ENCODE results near the gene C16orf96.
"Not testable (repeated sequence)": the region's sequence is repeated elsewhere in the genome, so short reads cannot be mapped to it uniquely, and the experiment has no call there.

Gene C16orf96

DNA sequence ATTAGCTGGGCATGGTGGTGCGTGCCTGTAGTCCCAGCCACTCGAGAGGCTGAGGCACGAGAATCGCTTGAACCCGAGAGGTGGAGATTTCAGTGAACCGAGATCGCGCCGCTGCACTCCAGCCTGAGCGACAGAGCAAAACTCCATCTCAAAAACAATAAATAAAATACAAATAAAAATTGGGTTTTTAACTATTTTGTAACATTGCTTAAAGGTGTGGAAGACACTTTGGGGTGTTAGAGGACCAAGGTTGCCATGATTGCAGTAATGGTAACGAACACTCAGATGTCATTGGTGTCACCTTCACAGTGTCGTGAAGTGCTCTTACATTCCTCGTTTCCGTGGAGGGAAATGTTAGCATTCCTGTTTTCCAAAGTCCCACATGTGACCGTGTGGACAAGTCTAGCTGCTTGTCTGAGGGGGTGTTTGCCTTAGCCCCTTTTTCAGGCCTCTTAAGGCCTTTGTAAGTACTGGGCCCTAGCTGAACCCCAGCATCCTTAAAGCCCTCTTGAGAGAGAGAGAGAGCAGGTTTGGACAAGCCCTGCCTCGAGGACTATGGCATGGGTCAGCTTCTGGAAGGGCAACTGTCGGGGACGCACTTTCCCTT is 8.6 kb downstream of the C16orf96 start:
- no peak for ATAC-seq (ENCODE audit: low read depth)
- DNase-seq (ENCODE audit: low spot score), result no peak
- H3K4me1 ChIP-seq (ENCODE audit: insufficient read depth, poor library complexity, severe bottlenecking), result no peaks in the 10 kb centered on the region

DNA sequence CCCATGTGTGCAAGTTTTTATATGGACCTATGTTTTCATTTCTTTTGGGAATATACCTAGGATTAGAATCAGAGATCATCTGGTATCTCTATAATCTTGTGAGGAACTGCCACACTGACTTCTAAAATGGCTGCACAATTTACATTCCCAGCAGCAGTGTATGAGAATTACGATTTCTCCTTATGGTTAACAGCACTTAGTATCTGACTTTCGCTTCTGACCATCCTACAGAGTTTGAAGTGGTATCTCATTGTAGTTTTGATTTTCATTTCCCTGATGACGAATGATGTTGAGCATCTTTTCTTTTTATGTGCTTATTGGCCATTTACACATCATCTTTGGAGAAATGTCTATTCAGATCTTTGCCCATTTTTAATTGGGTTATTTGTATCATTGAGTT is 10.0 kb downstream of the C16orf96 start:
- no peak for TF ChIP-seq CTCF (IDR thresholded peaks at IDR 0.05; ENCODE audit: poor library complexity, severe bottlenecking)
- H3K9me3 ChIP-seq (ENCODE audit: severe bottlenecking), result no peaks in the 10 kb centered on the region
- H3K27ac ChIP-seq (ENCODE audit: poor library complexity, severe bottlenecking), result no peak overlapping the region
- H3K27me3 ChIP-seq (ENCODE audit: insufficient read depth, poor library complexity, severe bottlenecking), result no peaks in the 10 kb centered on the region
- no peaks in the 10 kb centered on the region for H3K36me3 ChIP-seq (ENCODE audit: low read depth)
- DNase-seq (ENCODE audit: low spot score) (no peak), ATAC-seq (ENCODE audit: low read depth) (no peak)
- H3K4me3 ChIP-seq (ENCODE audit: severe bottlenecking), result no peak overlapping the region
- H3K4me1 ChIP-seq (ENCODE audit: insufficient read depth, poor library complexity, severe bottlenecking), result no peaks in the 10 kb centered on the region

More for the DNA sequence above, 8.6 kb downstream of the C16orf96 start:
- Histone ChIP-seq H3K27ac (ENCODE audit: poor library complexity, severe bottlenecking) (no peak overlapping the region), H3K27me3 (ENCODE audit: insufficient read depth, poor library complexity, severe bottlenecking) (no peaks in the 10 kb centered on the region), H3K9me3 (ENCODE audit: severe bottlenecking) (no peaks in the 10 kb centered on the region), H3K4me3 (ENCODE audit: severe bottlenecking) (no peak overlapping the region), H3K36me3 (ENCODE audit: low read depth) (no peaks in the 10 kb centered on the region)
- no peak for TF ChIP-seq CTCF (IDR thresholded peaks at IDR 0.05; ENCODE audit: poor library complexity, severe bottlenecking)

DNA sequence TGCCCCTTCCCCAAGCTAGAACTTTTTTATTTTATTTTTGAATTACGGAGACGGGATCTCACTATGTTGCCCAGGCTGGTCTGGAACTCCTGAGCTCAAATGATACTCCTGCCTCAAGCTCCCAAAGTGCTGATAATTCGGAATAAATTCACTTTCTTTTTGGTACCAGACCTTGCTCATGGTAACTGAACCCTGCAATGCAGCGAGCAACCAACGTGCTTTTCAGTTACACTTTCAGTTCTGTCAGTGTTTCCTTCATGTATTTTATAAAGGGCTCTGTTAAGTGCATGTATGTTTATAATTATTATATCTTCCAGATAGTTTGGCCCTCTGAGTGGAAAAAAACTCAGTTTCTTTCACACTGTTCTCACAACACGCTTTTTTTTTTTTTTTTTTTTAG is 13.9 kb downstream of the C16orf96 start:
- Histone ChIP-seq H3K27me3 (ENCODE audit: insufficient read depth, poor library complexity, severe bottlenecking) (no peaks in the 10 kb centered on the region), H3K4me3 (ENCODE audit: severe bottlenecking) (no peak overlapping the region), H3K36me3 (ENCODE audit: low read depth) (no peaks in the 10 kb centered on the region), H3K9me3 (ENCODE audit: severe bottlenecking) (no peaks in the 10 kb centered on the region), H3K4me1 (ENCODE audit: insufficient read depth, poor library complexity, severe bottlenecking) (no peaks in the 10 kb centered on the region), H3K27ac (ENCODE audit: poor library complexity, severe bottlenecking) (no peak overlapping the region)
- ATAC-seq (ENCODE audit: low read depth) (no peak), DNase-seq (ENCODE audit: low spot score) (no peak)
- TF ChIP-seq CTCF (IDR thresholded peaks at IDR 0.05; ENCODE audit: poor library complexity, severe bottlenecking), result no peak

DNA sequence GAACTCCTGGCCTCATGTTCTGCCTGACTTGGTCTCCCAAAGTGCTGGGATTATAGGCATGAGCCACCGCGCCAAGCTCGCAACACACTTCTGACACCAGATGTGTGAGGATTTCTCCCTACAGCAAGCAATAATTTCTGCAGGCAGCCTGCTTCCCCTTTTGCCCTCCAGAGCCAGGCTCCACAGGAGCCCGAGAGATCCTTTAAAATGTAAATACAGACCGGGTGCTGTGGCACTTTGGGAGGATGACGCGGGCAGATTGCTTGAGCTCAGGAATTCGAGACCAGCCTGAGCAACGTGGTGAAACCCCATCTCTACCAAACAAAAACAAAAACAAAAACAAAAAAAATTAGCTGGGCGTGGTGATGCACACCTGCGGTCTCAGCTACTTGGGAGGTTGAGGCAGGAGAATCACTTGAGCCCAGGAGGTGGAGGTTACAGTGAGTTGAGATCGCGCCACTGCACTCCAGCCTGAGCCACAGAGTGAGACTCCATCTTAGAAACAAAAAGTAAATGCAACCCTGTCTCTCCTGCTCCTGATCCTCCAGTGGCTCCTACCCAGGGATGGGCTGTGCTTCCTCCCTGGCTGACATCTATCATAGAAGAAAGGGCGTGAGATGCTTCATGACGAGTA is 14.7 kb downstream of the C16orf96 start:
- H3K9me3 ChIP-seq (ENCODE audit: severe bottlenecking), result no peaks in the 10 kb centered on the region
- H3K36me3 ChIP-seq (ENCODE audit: low read depth), result no peaks in the 10 kb centered on the region
- DNase-seq (ENCODE audit: low spot score), result no peak
- no peak overlapping the region for H3K27ac ChIP-seq (ENCODE audit: poor library complexity, severe bottlenecking)
- no peaks in the 10 kb centered on the region for H3K27me3 ChIP-seq (ENCODE audit: insufficient read depth, poor library complexity, severe bottlenecking)
- H3K4me3 ChIP-seq (ENCODE audit: severe bottlenecking), result no peak overlapping the region
- ATAC-seq (ENCODE audit: low read depth), result no peak
- H3K4me1 ChIP-seq (ENCODE audit: insufficient read depth, poor library complexity, severe bottlenecking), result no peaks in the 10 kb centered on the region
- no peak for TF ChIP-seq CTCF (IDR thresholded peaks at IDR 0.05; ENCODE audit: poor library complexity, severe bottlenecking)

- ATAC-seq (ENCODE audit: low read depth) (no peak), DNase-seq (ENCODE audit: low spot score) (no peak)
- no peak for TF ChIP-seq CTCF (IDR thresholded peaks at IDR 0.05; ENCODE audit: poor library complexity, severe bottlenecking)
- Histone ChIP-seq H3K4me1 (ENCODE audit: insufficient read depth, poor library complexity, severe bottlenecking) (no peaks in the 10 kb centered on the region), H3K27me3 (ENCODE audit: insufficient read depth, poor library complexity, severe bottlenecking) (no peaks in the 10 kb centered on the region), H3K9me3 (ENCODE audit: severe bottlenecking) (no peaks in the 10 kb centered on the region), H3K27ac (ENCODE audit: poor library complexity, severe bottlenecking) (no peak overlapping the region), H3K36me3 (ENCODE audit: low read depth) (no peaks in the 10 kb centered on the region), H3K4me3 (ENCODE audit: severe bottlenecking) (no peak overlapping the region)
Measured at GRCh38 chr16:4572715-4573114, 16.6 kb downstream of the C16orf96 start.

GRCh38 chr16:4573926-4574325 is 17.8 kb downstream of the C16orf96 start:
- not testable (repeated sequence) for H3K36me3 ChIP-seq (ENCODE audit: low read depth); H3K27ac ChIP-seq (ENCODE audit: poor library complexity, severe bottlenecking); H3K9me3 ChIP-seq (ENCODE audit: severe bottlenecking); H3K4me3 ChIP-seq (ENCODE audit: severe bottlenecking); H3K4me1 ChIP-seq (ENCODE audit: insufficient read depth, poor library complexity, severe bottlenecking); DNase-seq (ENCODE audit: low spot score); H3K27me3 ChIP-seq (ENCODE audit: insufficient read depth, poor library complexity, severe bottlenecking); ATAC-seq (ENCODE audit: low read depth)
